SK-N-SH (cell line): ENCODE results near the gene MMP14. TPM values are rescaled to one million over a fixed set of nuclear protein-coding genes. Genes with fewer than 3 reads are reported as not detected.

Experiments
- CTCF ChIA-PET: fragments of 300-600, 350-600 bp; formaldehyde crosslinking; extraction: SDS; loops from one replicate; lab custom pipeline; 2021; lab: Yijun Ruan, JAX
- POLR2A ChIA-PET: fragments of 350-600 bp; sonication (Branson Sonifier 250); formaldehyde crosslinking; extraction: SDS; loops from one replicate; lab custom pipeline; 2020; ENCODE audit warnings: antibody characterized with exemption, inconsistent platforms; lab: Yijun Ruan, JAX
- DNase-seq: peaks from one replicate; pipeline ENCODE4 v3.0.0; 2012
- H2AFZ ChIP-seq: fragments of 200-600 bp; sonication (generic); 2 replicates; pipeline ENCODE4 v1.8.1; 2016; ENCODE audit warnings: antibody characterized with exemption, mild to moderate bottlenecking, low read depth
- H3F3A ChIP-seq: fragments of 200-600 bp; sonication (generic); replicated peaks from 2 replicates; pipeline ENCODE3; 2016; ENCODE audit warnings: antibody characterized with exemption, mild to moderate bottlenecking; ENCODE audit not compliant: insufficient read depth
- H3K27ac ChIP-seq, 2 experiments: fragments of 200-500 bp in 1 of 2; fragments of 200-600 bp in 1 of 2; sonication (Bioruptor generic) in 1 of 2; sonication (generic), shearing (Covaris generic) in 1 of 2; 2 replicates each; pipeline versions ENCODE4 v1.5.1 to v1.6.1; 2014 to 2016; ENCODE audit warnings: low read depth in 2 of 2, inconsistent platforms in 1 of 2, low read length in 1 of 2, mild to moderate bottlenecking in 1 of 2, mixed read lengths in 1 of 2
- H3K27me3 ChIP-seq: fragments of 200-600 bp; sonication (generic), shearing (Covaris generic); 2 replicates; pipeline ENCODE4 v1.6.1; 2016; ENCODE audit warnings: mixed run types; ENCODE audit not compliant: insufficient read depth
- H3K36me3 ChIP-seq, 2 experiments: fragments of 200-500 bp in 1 of 2; fragments of 200-600 bp in 1 of 2; sonication (Bioruptor generic) in 1 of 2; sonication (generic) in 1 of 2; replicated peaks in 1 of 2; 2 replicates each; pipeline versions ENCODE3 to v1.5.1; 2014 to 2016; ENCODE audit warnings: low read length in 1 of 2, mild to moderate bottlenecking in 1 of 2; ENCODE audit not compliant: insufficient read depth in 2 of 2, control insufficient read depth in 1 of 2
- H3K4me1 ChIP-seq, 2 experiments: fragments of 200-500 bp in 1 of 2; fragments of 200-600 bp in 1 of 2; sonication (Bioruptor generic) in 1 of 2; sonication (generic), shearing (Covaris generic) in 1 of 2; 2 replicates each; pipeline versions ENCODE4 v1.5.1 to v1.6.1; 2014 to 2016; ENCODE audit warnings: low read depth in 1 of 2, low read length in 1 of 2, mixed run types in 1 of 2; ENCODE audit not compliant: insufficient read depth in 2 of 2, control insufficient read depth in 1 of 2
- H3K4me2 ChIP-seq: fragments of 200-600 bp; sonication (generic), shearing (Covaris generic); 2 replicates; pipeline ENCODE4 v1.6.1; 2017; ENCODE audit warnings: mixed run types
- H3K4me3 ChIP-seq, 2 experiments: fragments of 200-500 bp in 1 of 2; fragments of 200-600 bp in 1 of 2; sonication (Bioruptor generic) in 1 of 2; sonication (generic), shearing (Covaris generic) in 1 of 2; 2 replicates each; pipeline versions ENCODE4 v1.5.1 to v1.8.1; 2014 to 2016; ENCODE audit warnings: low read depth in 2 of 2, inconsistent platforms in 1 of 2, low read length in 1 of 2, mild to moderate bottlenecking in 1 of 2, mixed read lengths in 1 of 2, moderate library complexity in 1 of 2
- H3K79me2 ChIP-seq: fragments of 200-600 bp; sonication (generic); 2 replicates; pipeline ENCODE4 v1.8.1; 2017; ENCODE audit warnings: mild to moderate bottlenecking; ENCODE audit not compliant: insufficient read depth
- H3K9ac ChIP-seq: fragments of 200-600 bp; sonication (generic); 2 replicates; pipeline ENCODE4 v1.6.1; 2017; ENCODE audit warnings: mixed run types
- H3K9me2 ChIP-seq: fragments of 200-600 bp; sonication (generic); 2 replicates; pipeline ENCODE4 v1.6.1; 2017; ENCODE audit warnings: mixed run types
- H3K9me3 ChIP-seq: fragments of 200-600 bp; sonication (generic); 2 replicates; pipeline ENCODE4 v1.6.1; 2017; ENCODE audit warnings: mixed run types, mild to moderate bottlenecking, moderate library complexity
- H4K20me1 ChIP-seq: fragments of 200-600 bp; sonication (generic); 2 replicates; pipeline ENCODE4 v1.6.1; 2017; ENCODE audit warnings: mild to moderate bottlenecking, mixed run types; ENCODE audit not compliant: insufficient read depth
- CTCF ChIP-seq: fragments of 200-600 bp; sonication (generic); IDR thresholded peaks from 2 replicates; pipeline ENCODE4 v1.6.1; 2017; ENCODE audit warnings: antibody characterized with exemption, mild to moderate bottlenecking, moderate library complexity
- JUND ChIP-seq: IDR thresholded peaks from 2 replicates; pipeline ENCODE4 v1.4.0; 2012
- MAX ChIP-seq: IDR thresholded peaks from 2 replicates; pipeline ENCODE4 v1.4.0; 2012; ENCODE audit warnings: low read depth
- MXI1 ChIP-seq: IDR thresholded peaks from 2 replicates; pipeline ENCODE4 v1.6.1; 2012; ENCODE audit warnings: mild to moderate bottlenecking, low read depth, low read length, improper control_type of control experiment
- POLR2AphosphoS5 ChIP-seq: IDR thresholded peaks from 2 replicates; pipeline ENCODE4 v1.6.1; 2012; ENCODE audit warnings: low read depth, low read length
- RCOR1 ChIP-seq: fragments of 150-350 bp; IDR thresholded peaks from 2 replicates; pipeline ENCODE4 v1.6.1; 2017; ENCODE audit warnings: antibody characterized with exemption, low read length
- REST ChIP-seq: IDR thresholded peaks from 2 replicates; pipeline ENCODE4 v1.6.1; 2012; ENCODE audit warnings: mild to moderate bottlenecking, low read depth, low read length, moderate library complexity
- RFX5 ChIP-seq: IDR thresholded peaks from 2 replicates; pipeline ENCODE4 v1.6.1; 2012; ENCODE audit warnings: mild to moderate bottlenecking, improper control_type of control experiment, low read length
- SMC3 ChIP-seq: IDR thresholded peaks from 2 replicates; pipeline ENCODE4 v1.6.1; 2012; ENCODE audit warnings: low read depth, low read length, improper control_type of control experiment
- TAF1 ChIP-seq: IDR thresholded peaks from 2 replicates; pipeline ENCODE4 v1.6.1; 2012; ENCODE audit warnings: low read depth, mild to moderate bottlenecking, low read length, moderate library complexity, borderline replicate concordance
- TCF12 ChIP-seq: IDR thresholded peaks from 2 replicates; pipeline ENCODE4 v1.4.0; 2012
- TEAD4 ChIP-seq: IDR thresholded peaks from 2 replicates; pipeline ENCODE4 v1.4.0; 2012; ENCODE audit warnings: mild to moderate bottlenecking, borderline replicate concordance; ENCODE audit not compliant: insufficient read depth
- USF1 ChIP-seq: IDR thresholded peaks from 2 replicates; pipeline ENCODE4 v1.4.0; 2012; ENCODE audit warnings: low read depth, borderline replicate concordance
- WGBS: methylation state at CpG from one replicate; pipeline ENCODE4 v1.1.6; 2017; ENCODE audit warnings: low lambda C conversion rate; 5-methylcytosine and 5-hydroxymethylcytosine counted together
- polyA plus RNA-seq, 3 experiments: library from polyadenylated mRNA; depleted of rRNA; stranded (reverse); fragments of >200 nt; gene quantifications; 2 replicates each; pipeline ENCODE4 v1.2.3, GENCODE V29; 2012

MMP14 gene
- polyA plus RNA-seq, 1 of the 3 experiments (the other 2 are of a cell fraction), result 139 TPM

- CTCF ChIA-PET, result interaction anchor here (1.0 to 2.3 kb wide), 7 partner anchors 11 to 252 kb away, joined by 3 to 8 read pairs (median 5); no protein-coding TSS in a partner anchor
- Histone ChIP-seq H3K9me3 (no peaks in the 10 kb centered on the region), H3F3A (no peaks in the 10 kb centered on the region), H3K9ac (no peak overlapping the region), H3K36me3 (no peaks in the 10 kb centered on the region), H3K27ac (no peak overlapping the region), H3K27me3 (peaks cover 33% of the 10 kb centered on the region), H3K79me2 (no peaks in the 10 kb centered on the region), H4K20me1 (no peaks in the 10 kb centered on the region), H3K4me3 (no peak overlapping the region), H3K4me2 (no peak overlapping the region), H3K9me2 (no peaks in the 10 kb centered on the region), H3K4me1 (no peaks in the 10 kb centered on the region), H2AFZ (no peak overlapping the region)
- 58% methylated on average over 5 of the region's 5 CpGs for WGBS
- TF ChIP-seq SMC3 (no peak), CTCF (no peak), RCOR1 (no peak), REST (no peak), USF1 (no peak), TAF1 (no peak), TCF12 (no peak), MXI1 (no peak), JUND (no peak), TEAD4 (no peak), RFX5 (no peak), POLR2AphosphoS5 (no peak), MAX (no peak)
- DNase-seq, result no peak
- POLR2A ChIA-PET, result no interaction called here
Measured at GRCh38 chr14:22808388-22809209, 27.8 kb upstream of the MMP14 start.
